Ascending aorta (tissue), 2 donors: Measurements from ENCODE around the gene FKBP4. TPM values are rescaled to one million over a fixed set of nuclear protein-coding genes. Genes with fewer than 3 reads are reported as not detected.

Experiments
- DNase-seq, 2 donors: peaks; one replicate each; pipeline ENCODE4 v3.0.0-alpha.2; 2019; ENCODE audit warnings: low spot score in 2 of 2
- H3K27ac ChIP-seq, 2 donors: fragments of 200-600 bp; sonication (generic); one replicate each; pipeline ENCODE4 v1.5.1; 2016 to 2017; ENCODE audit warnings: mild to moderate bottlenecking in 1 of 2
- H3K27me3 ChIP-seq: fragments of 200-600 bp; sonication (generic); one replicate; pipeline ENCODE4 v1.5.1; 2017
- H3K36me3 ChIP-seq, 2 donors: fragments of 200-600 bp; sonication (generic); one replicate each; pipeline ENCODE4 v1.5.1; 2016
- H3K4me1 ChIP-seq, 2 donors: fragments of 200-600 bp; sonication (generic); one replicate each; pipeline ENCODE4 v1.5.1; 2016 to 2017; ENCODE audit warnings: mild to moderate bottlenecking in 1 of 2
- H3K4me3 ChIP-seq, 2 donors: fragments of 200-600 bp; sonication (generic); one replicate each; pipeline ENCODE4 v1.5.1; 2016 to 2017; ENCODE audit warnings: mild to moderate bottlenecking in 1 of 2
- H3K9me3 ChIP-seq, 2 donors: fragments of 200-600 bp; sonication (generic); one replicate each; pipeline ENCODE4 v1.5.1; 2016
- intact Hi-C: fragments of 100-400 bp; cut with DNase I; formaldehyde crosslinking; loops from one replicate; pipeline ENCODE4 v1.15.1; 2023
- total RNA-seq: library from RNA; depleted of rRNA; stranded (reverse); fragments of >200 nt; gene quantifications from one replicate; pipeline ENCODE4 v1.1.0, GENCODE V29; 2016
- TF ChIP-seq, protein P1 (sequence below), 3 experiments: fragments of 200-600 bp in 2 of 3; fragments of 450-650 bp in 1 of 3; sonication (generic) in 2 of 3; IDR thresholded peaks; one replicate each; pipeline ENCODE4 v1.5.1; 2016 to 2019; ENCODE audit warnings: antibody characterized with exemption in 3 of 3, mild to moderate bottlenecking in 1 of 3, moderate library complexity in 1 of 3

FKBP4 gene
- total RNA-seq, 1 donor from 2014 or later, result 36.3 TPM

DNA sequence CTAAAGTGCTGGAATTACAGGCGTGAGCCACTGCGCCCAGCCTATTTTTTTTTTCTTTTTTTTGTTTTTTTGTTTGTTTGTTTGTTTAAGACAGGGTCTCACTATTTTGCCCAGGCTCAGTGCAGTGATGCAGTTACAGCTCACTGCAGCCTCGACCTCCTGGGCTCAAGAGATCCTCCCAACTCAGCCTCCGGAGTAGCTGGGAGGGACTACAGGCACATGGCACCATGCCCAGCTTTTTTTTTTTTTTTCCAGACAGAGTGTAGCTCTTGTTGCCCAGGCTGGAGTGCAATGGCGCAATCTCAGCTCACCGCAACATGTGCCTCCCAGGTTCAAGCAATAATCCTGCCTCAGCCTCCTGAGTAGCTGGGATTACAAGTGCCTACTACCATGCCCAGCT, 11.9 kb downstream of the FKBP4 start:
- H3K27me3 ChIP-seq, result no peaks in the 10 kb centered on the region
- intact Hi-C loops, result no loop called here
- peaks cover 23 to 37% of the 10 kb centered on the region in 2 donors for H3K36me3 ChIP-seq
- no peak for DNase-seq
- no peak overlapping the region for H3K27ac ChIP-seq
- no peaks in the 10 kb centered on the region for H3K9me3 ChIP-seq
- peaks cover 0 to 2% of the 10 kb centered on the region in 2 donors for H3K4me1 ChIP-seq
- TF ChIP-seq, protein P1, sequence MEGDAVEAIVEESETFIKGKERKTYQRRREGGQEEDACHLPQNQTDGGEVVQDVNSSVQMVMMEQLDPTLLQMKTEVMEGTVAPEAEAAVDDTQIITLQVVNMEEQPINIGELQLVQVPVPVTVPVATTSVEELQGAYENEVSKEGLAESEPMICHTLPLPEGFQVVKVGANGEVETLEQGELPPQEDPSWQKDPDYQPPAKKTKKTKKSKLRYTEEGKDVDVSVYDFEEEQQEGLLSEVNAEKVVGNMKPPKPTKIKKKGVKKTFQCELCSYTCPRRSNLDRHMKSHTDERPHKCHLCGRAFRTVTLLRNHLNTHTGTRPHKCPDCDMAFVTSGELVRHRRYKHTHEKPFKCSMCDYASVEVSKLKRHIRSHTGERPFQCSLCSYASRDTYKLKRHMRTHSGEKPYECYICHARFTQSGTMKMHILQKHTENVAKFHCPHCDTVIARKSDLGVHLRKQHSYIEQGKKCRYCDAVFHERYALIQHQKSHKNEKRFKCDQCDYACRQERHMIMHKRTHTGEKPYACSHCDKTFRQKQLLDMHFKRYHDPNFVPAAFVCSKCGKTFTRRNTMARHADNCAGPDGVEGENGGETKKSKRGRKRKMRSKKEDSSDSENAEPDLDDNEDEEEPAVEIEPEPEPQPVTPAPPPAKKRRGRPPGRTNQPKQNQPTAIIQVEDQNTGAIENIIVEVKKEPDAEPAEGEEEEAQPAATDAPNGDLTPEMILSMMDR (IDR thresholded peaks at IDR 0.05), result no peak
- no peak overlapping the region for H3K4me3 ChIP-seq

DNA sequence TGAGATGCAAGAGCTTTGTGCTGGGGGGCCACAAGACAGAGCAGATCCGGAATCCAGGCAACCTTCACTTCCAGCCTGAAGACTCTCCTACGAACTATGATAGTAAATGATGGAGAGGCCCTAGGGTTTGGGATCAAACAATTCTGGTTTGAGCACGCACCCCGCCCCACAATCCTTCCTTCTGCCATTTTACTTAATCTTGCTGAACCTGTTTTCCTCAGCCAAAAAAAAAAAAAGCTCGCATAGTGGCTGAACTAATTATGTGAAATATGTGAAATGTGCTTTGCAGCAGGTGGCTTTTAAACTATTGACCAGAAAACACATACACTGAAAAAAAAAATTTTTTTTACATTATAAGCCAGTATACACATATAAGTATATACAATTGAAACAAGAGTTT, 17.0 kb downstream of the FKBP4 start:
- TF ChIP-seq, protein P1 (IDR thresholded peaks at IDR 0.05), result no peak
- H3K4me3 ChIP-seq, result peak overlapping the region; percentile 83 to 85
- H3K27ac ChIP-seq, result no peak overlapping the region
- no peaks in the 10 kb centered on the region for H3K27me3 ChIP-seq
- intact Hi-C loops, result loop anchor here (2.0 kb wide), 2 partner anchors 17 to 79 kb away; partner anchors contain the start of genes FKBP4 and TULP3
- no peaks in the 10 kb centered on the region for H3K9me3 ChIP-seq
- DNase-seq, result no peak
- H3K36me3 ChIP-seq, result no peaks in the 10 kb centered on the region
- H3K4me1 ChIP-seq, result peaks cover 0 to 14% of the 10 kb centered on the region in 2 donors

DNA sequence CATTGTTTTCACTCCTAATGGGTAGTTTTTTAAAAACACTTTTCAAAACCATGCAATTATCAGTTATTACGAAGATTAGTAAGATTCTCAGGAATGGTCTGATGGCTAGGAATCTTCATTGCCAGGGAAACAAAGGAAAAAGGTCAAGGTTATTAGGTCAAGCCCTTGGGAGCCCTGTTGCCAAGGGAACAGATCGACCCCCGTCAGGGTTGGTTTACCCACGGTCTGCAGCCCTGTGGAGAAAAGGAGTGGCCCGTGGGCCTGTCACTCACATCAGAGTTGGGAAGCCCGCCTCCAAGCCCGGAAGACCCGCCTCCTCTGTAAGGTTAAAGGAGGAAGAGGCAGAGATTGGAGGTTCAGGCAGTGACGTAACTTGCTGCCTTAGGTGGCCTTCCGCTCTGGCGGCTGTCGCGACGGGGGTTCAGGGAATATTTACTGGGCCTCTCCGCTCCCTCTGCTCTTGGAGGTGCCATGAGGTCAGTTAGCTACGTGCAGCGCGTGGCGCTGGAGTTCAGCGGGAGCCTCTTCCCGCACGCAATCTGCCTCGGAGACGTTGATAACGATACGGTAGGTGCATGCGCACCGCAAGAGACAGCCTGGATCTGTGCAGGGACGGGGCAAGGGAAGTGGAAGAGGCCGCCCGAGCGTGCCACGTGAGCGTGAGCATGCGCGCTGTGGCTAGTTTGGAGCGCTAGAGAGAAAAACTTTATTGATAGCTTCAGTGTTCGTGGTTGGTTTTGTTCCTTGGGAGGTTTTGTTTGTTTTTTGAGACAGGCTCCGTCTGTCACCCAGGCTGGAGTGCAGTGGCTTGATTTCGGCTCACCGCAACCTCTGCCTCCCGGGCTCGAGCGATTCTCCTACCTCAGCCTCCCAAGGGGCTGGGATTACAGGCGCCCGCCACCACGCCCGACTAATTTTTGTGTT, 17.8 kb downstream of the FKBP4 start, which contains the start of gene ITFG2:
Gene ITFG2, plus strand, starts transcription at position 379 of the 924 bp plus-strand sequence. Its CDS starts 93 bp downstream, at position 472.
- TF ChIP-seq, protein P1 (IDR thresholded peaks at IDR 0.05), result no peak
- no peaks in the 10 kb centered on the region for H3K9me3 ChIP-seq
- peak; percentile 96 to 99 for DNase-seq
- H3K27ac ChIP-seq, result peak within 1 kb of the TSS; percentile 88 to 90
- H3K4me1 ChIP-seq, result peaks cover 0 to 14% of the 10 kb centered on the region in 2 donors
- H3K36me3 ChIP-seq, result no peaks in the 10 kb centered on the region
- intact Hi-C loops, result loop anchor here (2.0 kb wide), 2 partner anchors 18 to 78 kb away; partner anchors contain the start of genes FKBP4 and TULP3
- H3K4me3 ChIP-seq, result peak within 1 kb of the TSS; percentile 83 to 85
- H3K27me3 ChIP-seq, result no peaks in the 10 kb centered on the region

DNA sequence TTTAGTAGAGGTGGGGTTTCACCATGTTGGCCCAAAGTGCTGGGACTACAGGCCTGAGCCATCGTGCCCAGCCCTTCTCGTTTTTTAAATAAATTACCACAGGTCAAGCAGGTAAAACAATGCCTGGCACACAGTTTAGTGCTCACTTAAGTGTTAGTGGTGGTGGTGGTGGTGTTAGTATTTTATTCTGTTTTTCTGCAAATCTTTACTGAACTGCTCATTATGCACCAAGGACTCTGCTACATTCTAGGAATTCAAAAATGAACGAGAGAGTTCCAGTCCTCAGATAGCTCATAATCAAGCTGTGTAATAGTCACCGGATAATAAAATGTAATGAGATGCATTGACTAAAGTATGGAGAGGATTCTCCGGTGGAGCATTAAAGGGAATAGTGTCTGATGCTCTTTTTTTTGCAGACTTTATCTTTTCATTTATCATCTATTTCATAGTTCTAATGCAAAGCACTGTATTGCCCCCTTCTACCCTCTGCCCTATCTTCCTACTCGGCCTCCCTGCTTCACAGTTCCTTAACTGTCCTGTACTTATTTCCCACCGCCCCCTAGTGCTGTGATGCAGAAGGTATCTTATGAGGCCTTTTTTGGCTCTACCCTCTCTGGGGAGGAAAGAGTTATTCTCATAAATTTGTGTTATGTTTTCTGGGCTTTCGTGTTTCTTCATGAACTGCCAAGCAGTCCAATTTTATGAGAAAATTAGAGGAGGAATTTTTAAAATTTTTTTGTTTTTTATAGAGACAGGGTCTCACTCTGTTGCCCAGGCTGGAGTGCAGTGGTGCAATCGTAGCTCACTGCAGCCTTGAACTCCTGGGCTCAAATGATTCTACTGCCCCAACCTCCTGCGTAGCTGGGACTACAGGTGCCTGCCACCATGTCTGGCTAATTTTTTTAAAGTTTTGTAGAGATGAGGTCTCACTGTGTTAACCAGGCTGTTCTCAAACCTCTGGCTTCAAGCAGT, 18.7 kb downstream of the FKBP4 start:
- Histone ChIP-seq H3K27me3 (no peaks in the 10 kb centered on the region), H3K36me3 (peaks cover 7 to 9% of the 10 kb centered on the region in 2 donors), H3K4me3 (peak overlapping the region; percentile 83 to 85), H3K27ac (peak overlapping the region; percentile 88 to 90), H3K9me3 (no peaks in the 10 kb centered on the region), H3K4me1 (peaks cover 0 to 14% of the 10 kb centered on the region in 2 donors)
- no peak for DNase-seq
- intact Hi-C loops, result loop anchor here (2.0 kb wide), 2 partner anchors 19 to 77 kb away; partner anchors contain the start of genes FKBP4 and TULP3
- TF ChIP-seq, protein P1 (IDR thresholded peaks at IDR 0.05), result peak; percentile 14 to 57 (median 32)

DNA sequence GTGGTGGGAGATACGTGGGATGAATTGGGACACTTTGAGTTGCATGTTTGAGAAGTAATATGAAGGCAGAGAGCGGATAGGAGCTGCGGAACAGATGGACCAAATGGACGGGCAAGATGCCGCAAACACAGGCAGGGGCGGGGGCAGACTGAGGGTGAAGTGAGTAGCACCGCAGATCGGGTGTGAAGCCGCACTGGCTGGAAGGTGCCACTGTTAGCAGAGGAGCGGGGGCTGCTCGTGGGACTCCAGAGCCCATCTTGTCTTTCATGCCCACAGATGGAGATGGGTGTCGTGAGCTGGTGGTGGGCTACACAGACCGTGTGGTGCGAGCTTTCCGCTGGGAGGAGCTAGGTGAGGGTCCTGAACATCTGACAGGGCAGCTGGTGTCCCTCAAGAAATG, 25.0 kb downstream of the FKBP4 start:
- H3K36me3 ChIP-seq, result peaks cover 52 to 68% of the 10 kb centered on the region in 2 donors
- H3K4me1 ChIP-seq, result no peaks in the 10 kb centered on the region
- no peaks in the 10 kb centered on the region for H3K27me3 ChIP-seq
- H3K27ac ChIP-seq, result no peak overlapping the region
- intact Hi-C loops, result no loop called here
- no peaks in the 10 kb centered on the region for H3K9me3 ChIP-seq
- no peak for DNase-seq
- TF ChIP-seq, protein P1 (IDR thresholded peaks at IDR 0.05), result no peak
- no peak overlapping the region for H3K4me3 ChIP-seq
